ENCODE data around the gene LCN10. TPM values are rescaled to one million over a fixed set of nuclear protein-coding genes. Genes with fewer than 3 reads are reported as not detected.
"Not testable (repeated sequence)": the region's sequence is repeated elsewhere in the genome, so short reads cannot be mapped to it uniquely, and the experiment has no call there.

Gene LCN10
- polyA plus RNA-seq, 3 donors: 1.3 to 2.8 (median 2.4) TPM

GRCh38 chr9:136721339-136722092 is 21.2 kb downstream of the LCN10 start:
- no peak for DNase-seq

GRCh38 chr9:136720898-136721338 is 21.8 kb downstream of the LCN10 start:
- DNase-seq: no peak

GRCh38 chr9:136720251-136720897 is 22.4 kb downstream of the LCN10 start:
- no peak for DNase-seq

- no peak for DNase-seq
These were observed 23.4 kb downstream of the LCN10 start for GRCh38 chr9:136719195-136719880.

- no peak for DNase-seq
These were observed 24.2 kb downstream of the LCN10 start for GRCh38 chr9:136718345-136719194.

GRCh38 chr9:136717399-136717798 is 25.3 kb downstream of the LCN10 start:
- DNase-seq: no peak

- no peak for DNase-seq
These were observed 27.9 kb downstream of the LCN10 start for GRCh38 chr9:136714893-136715274.

GRCh38 chr9:136714096-136714892 is 28.4 kb downstream of the LCN10 start:
- DNase-seq: no peak

- no peak for DNase-seq
These were observed 29.2 kb downstream of the LCN10 start for GRCh38 chr9:136713550-136713949.

- DNase-seq: no peak
These were observed 29.8 kb downstream of the LCN10 start for GRCh38 chr9:136712690-136713544.

GRCh38 chr9:136711751-136712689 is 30.7 kb downstream of the LCN10 start, which contains the start of gene DIPK1B:
Gene DIPK1B, plus strand, starts transcription at chr9:136712572. Its CDS starts 94 bp downstream, at chr9:136712666.
- DNase-seq: no peak

GRCh38 chr9:136711219-136711648 is 31.5 kb downstream of the LCN10 start:
- DNase-seq: not testable (repeated sequence)

- DNase-seq: no peak
These were observed 32.2 kb downstream of the LCN10 start for GRCh38 chr9:136710543-136710942.

- DNase-seq: no peak
These were observed 33.2 kb downstream of the LCN10 start for GRCh38 chr9:136709454-136710109.

- no peak for DNase-seq
These were observed 34.8 kb downstream of the LCN10 start for GRCh38 chr9:136707849-136708517.

- DNase-seq: no peak
These were observed 35.7 kb downstream of the LCN10 start for GRCh38 chr9:136707011-136707410.

GRCh38 chr9:136705564-136705963 is 37.2 kb downstream of the LCN10 start:
- no peak for DNase-seq

GRCh38 chr9:136704741-136705140 is 38.0 kb downstream of the LCN10 start:
- DNase-seq: not testable (repeated sequence)
